ENCODE results near the gene FOXP1.
"Not testable (repeated sequence)": the region's sequence is repeated elsewhere in the genome, so short reads cannot be mapped to it uniquely, and the experiment has no call there.

Gene FOXP1

DNA sequence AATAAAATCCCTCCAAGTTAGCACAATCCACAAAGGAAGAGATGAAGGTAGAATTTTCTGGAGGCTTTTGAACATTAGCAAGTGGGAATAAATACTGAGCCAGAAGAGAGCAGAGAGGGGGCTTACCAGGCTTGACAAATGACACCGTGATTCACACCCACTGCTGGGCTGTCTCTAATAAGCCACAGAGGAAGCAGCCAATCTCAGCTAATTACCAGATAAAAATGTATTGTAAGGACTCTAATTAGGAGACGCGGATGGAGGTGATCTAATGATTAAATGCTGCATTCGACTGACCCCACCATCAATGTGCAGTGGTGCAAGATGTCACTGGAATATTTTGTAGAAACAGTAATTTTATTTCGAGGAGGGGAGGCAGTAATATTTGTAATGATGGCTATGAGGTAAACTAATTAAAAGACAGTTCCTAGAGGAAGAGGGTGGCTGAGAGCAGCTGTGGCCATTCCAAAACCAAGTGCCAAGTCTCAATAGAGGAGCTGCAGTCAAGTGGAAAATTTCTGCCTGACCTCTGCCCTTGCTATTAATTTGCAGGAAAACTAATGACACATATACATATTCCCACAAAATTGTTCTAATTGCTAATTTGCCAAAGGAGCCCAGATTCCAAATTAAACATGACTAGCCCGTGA is 602.2 kb downstream of the FOXP1 start:
- DNase-seq, result no peak

DNA sequence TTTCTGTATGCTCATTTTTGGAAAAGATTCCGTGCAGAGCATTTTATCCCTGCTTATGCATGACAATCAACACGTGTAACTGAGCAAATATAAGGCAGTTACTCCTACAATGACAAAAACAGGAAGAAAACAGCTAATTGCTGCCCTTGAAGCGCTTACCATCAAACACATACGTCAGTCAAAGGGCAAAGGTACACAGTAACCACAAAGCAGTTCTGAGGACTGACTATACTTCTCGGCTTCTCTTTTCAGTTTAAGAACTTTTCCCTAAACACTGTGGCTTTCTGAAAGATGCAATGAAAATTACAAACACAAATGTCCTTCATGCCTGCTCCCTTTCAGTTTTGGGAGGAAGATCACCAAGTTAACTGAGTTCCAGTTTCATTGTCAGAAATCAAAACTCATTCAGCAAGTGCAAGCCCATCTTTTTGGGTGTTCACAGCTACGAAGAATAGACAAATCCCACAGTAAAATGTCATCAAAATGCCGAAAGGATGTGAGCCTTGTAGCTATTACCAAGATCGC is 602.8 kb downstream of the FOXP1 start:
- peak; percentile 34 for DNase-seq

DNA sequence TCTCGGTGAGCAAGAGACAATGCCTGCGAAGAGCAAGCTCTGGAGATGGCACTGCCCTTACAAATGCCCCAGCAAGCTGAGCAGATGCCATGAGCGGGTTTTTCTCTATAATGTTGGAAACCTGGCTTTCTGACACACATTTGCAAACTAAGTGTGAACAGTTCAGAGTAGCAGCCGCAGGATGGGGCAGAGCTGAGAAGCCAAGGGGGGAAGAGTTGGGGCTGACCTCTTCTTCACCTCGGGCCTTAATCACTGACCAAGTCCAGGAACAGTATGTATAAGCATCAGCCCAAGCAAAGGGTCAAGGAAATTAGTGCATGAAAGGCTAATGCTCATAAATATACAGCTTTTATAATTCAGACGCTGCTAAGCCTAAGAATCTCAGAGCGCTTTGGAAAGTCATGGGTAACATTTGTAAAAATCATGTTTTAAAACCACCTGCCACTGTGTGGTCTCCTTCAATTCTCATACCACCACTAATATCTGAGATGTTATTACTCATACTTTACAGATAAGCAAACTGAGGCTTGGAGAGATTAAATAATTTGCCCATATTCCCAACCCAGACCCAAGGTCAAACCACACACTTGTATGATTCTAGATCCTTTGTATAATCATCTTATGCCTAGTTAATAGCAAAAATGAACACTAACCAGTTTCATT is 603.4 kb downstream of the FOXP1 start:
- DNase-seq, result no peak

DNA sequence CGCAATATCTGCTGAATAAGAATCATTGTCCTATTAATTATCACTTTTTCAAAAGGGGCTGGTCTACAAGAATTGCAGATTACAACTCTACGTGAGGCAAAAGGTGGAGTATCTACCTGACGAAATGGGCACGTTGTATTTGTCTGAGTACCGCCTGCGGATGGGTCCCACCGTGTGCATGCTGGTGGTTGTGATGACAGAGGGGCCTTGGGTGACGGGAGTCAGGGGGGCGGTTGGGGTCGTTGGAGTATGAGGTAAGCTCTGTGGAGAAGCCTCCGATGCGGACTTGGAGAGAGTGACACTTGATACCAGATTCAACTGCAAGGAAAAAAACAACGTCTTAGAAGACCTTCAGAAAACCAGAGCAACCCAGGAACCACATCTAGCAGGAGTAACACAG is 605.8 kb downstream of the FOXP1 start:
- no peak for DNase-seq

DNA sequence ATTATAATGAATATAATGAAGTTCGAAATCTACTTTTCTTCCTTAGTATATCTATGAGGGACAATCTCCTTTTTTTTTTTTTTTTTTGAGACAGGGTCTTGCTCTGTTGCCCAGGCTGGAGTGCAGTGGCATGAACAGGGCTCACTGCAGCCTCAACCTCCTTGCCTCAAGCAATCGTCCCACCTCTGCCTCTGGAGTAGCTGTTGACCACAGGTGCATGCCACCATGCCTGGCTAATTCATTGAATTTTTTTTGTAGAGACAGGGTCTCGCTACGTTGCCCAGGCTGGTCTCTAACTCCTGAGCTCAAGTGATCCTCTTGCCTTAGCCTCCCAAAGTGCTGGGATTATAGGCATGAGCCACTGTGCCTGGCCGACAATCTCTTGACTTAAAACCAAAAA is 607.5 kb downstream of the FOXP1 start:
- not testable (repeated sequence) for DNase-seq

DNA sequence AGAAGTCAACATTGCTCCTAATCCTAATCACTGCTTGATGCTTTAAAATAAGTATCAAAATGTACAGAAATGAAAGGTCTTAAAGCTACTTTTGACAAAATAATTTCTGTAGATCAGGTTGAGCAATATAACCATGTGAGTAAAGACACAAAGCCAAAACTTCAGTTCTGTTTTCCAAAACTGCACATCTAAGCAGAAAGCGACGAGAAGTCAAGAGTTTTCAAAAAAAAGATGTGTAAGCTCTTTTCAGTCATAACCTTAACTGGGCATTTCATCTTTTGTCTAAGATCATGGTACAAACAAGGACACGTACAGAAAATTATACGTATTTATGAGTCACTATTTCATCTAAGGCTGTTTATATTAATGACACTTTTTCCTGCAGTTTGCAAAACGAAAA is 608.8 kb downstream of the FOXP1 start:
- peak; percentile 8 for DNase-seq

DNA sequence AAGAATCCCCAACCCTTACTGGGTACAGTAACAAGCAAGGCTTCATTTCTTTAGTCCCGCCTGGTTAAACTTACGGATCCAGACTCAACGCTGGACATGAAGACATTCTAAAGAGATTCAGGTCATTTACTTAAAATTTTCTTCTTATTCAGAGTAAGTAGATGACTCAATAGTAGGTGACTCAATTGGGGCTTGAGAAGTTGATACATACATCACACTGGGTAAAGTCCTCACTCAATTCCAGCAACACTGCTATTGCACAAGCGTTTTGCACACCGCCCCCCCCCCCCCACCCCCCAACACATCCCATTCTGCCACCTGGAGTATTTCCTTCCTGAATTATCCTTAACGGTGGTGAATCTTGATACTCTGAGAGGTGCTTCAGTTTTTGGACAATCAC is 610.0 kb downstream of the FOXP1 start:
- peak; percentile 29 for DNase-seq

DNA sequence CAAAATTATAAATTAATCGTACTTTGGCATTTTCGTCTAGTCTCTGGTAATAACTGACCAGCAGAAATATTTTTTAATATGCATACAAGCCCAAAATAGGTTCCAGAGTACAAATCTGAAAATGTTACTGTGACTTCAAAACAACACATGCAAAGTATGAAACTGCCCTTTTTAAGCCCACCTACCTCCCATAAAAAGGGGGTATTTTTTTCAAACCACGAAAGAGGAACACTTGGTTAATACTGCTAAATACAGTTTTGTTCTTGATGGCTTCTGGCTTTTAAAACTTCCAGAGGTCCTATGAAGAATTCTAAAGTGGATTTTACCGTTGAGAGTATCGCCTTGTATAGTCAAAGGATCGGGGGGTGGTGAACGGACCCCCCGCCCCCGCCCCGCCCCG is 610.7 kb downstream of the FOXP1 start:
- DNase-seq, result no peak

DNA sequence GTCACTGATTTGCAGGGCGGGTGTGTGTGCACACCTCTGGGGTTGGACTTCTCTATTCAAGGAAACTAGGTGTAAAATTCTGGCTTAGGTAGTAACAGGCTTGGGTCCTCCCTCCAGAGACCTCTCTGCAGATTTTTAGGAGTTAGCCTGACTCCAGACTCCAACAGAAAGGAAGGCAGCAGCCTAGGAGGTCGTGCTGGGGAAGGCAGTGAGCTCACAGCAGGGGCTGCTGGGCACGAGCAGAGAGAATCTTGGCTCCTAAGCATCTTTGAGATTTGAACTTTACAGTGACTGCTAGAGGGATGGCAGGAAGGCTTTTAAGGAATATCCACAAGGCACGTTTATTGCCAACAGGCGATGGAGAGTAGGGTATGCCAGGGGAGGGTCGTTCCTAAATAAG is 612.6 kb downstream of the FOXP1 start:
- DNase-seq, result no peak

DNA sequence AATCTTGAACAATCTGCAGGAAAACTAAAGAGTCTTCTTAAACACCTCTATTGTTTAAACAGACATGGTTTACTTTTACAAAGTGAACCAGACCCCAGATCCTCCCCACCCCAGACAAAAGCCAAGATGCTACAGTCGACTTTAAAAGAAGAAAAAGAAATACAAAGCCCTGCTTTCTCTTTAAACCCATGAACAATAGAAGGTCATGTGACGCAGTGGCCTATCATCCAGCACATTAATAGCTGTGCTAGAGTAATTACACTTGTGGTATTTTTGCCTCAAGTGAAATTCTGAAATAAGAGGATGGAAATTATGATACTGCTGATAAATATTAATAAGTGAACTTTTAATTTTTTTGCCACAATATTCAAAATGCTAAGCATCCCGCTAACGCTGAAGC is 613.4 kb downstream of the FOXP1 start:
- no peak for DNase-seq

DNA sequence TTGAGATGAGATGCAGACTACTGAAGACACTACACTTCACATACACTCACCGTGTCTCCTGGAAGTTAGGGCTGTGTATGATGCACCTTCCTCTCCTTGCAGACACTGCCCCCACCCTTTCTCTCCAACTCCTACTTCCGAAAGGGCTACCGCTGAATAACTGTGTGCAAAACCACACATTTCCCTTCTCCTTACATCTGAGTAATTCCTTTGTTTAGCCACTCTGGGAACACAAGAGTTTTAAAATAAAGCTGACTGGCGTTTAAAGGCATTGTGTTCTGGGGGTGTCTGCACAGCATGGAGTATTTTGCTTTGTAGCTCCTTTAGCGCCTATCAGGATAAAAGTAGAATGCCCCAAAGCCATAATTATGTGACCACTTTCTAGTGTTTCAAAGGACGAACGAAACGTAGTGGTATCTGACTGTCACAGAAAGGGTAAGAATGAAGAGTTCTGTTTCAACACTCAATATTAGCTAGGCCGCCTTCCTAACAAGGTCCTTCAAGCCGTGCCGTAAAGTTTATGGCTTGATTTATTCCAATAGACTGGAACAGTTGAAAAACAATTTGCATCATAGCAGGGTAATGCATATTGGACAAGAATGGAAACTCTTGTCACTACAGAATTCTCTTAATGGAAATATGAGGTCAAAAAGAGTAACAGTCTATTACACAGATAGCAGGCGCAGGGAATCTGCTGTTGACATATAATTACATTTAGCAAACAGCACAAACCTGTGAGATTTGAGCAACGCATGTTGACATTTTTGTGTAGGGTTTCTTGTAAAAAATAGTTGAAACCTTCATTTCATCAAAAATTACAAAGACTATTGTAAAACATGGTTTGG is 619.9 kb downstream of the FOXP1 start:
- DNase-seq, result no peak

DNA sequence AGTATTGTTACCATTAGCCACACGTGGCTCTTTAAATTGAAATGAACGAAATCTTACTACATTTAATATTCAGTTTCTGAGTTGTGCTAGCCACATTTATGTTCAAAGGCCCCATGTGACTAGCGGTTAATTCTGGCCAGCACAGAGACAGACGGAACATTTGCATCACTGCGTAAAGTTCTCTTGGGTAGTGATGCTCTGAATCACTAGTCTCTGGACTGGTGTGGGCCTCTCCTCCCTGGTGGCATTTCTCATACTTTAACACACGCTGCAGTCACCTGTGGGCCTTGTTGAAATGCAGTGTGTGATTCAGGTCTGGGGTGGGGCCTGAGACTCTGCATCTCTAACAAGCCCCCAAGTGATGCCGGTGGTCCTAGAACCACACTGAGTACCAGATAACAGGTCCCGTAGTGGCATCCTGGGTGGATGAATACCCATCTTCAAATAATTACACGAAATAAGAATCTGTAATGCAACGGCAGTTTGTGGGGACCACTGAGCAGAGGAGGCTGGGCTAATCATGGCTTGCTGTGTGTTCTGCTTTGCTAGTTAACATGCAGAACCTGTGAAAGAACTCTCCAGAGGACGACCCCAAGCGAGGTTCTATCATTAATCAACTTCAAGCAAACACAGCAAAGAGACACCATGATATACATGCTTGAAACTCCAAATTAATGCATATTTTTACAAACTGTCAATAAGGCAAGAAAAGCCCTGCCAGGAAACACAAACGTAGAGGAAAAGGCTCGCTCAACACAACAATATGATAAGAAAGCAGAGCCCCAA is 623.8 kb downstream of the FOXP1 start:
- no peak for DNase-seq

DNA sequence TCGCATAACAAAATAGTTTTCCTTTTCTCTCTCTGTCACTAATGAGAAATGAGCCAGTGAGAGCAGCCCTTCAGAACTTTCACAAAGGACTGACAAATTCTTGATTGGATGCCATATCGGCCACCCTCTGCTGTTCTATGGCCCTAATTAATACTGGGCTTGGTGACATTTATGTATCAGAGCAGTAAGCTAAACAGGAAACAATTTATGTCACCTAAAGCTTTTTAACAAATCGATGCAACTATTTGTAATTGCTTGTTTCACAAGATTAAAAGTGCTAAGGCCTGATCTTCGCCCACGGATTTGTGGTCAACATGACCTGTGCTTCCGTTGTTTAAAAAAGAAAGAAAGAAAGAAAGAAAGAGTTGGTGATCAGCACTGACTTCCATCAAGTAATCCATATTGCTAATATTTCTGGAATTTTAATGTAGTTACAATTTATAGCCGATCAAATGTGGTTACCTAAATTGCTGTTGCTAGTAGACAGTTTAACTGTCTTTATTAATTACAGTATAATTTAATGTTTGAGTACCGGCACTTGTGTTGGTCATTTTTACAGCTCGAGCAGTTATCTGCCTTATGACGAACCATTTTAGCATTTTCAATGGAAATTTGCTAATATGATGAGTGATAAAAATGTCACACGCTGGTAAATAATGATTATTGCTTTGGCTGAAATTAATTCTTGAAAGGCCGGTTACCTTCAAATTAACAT is 631.3 kb downstream of the FOXP1 start:
- DNase-seq, result no peak

DNA sequence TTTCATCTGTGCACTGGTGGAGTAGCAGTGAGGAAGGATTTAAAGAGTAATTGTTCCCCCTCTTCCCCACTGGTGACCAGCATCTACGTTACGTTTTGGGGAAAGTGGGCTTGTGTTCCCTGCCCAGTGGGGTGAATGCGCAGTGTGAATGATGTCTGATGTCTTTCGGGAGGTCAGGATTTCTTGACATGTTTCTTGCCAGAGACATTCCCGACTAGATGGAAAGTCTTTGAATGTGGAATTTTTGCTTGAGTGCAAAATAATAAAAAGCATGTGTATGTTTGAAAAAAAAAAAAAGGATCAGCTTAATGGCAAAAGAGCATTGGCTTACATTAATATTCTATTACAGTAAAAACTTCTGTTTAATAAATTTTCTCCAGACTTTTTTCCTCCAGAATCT is 632.2 kb downstream of the FOXP1 start:
- DNase-seq, result no peak

DNA sequence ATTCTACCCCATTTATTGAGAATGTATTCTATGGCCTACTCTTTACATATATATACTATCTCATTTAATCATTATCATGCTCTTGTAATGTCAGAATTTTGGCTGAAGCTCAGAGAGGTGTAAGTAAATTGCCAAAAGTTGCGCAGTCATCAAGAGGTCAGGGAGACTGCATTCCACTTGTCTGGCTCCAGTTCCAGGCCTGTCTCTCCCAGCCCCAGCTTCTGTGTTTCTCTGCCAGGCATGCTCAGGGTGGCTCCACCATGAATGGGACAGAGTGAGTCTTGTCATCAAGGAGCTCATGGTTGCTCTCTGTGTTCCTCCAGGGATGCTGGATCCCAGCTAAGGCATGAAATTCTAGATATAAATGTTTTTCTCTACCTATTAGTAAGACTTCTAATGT is 635.9 kb downstream of the FOXP1 start:
- no peak for DNase-seq

DNA sequence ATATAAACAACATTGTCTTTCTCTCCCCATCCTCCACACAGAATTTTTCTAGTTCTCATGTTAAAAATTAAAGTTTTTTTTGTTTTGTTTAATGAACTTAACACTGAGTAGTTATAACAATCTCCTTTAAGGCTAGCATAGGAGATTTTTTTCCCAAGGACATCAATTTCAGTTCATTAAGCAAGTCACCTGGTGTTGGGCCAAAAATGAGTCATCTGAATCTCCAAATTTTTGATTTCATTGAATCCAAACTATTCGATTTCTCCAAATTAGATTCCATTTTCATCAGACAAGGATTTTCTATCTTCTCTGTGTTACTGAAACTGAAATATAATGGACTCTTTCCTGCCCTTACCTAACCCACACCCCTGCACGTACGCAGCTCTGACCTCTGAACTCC is 639.6 kb downstream of the FOXP1 start:
- DNase-seq, result no peak

DNA sequence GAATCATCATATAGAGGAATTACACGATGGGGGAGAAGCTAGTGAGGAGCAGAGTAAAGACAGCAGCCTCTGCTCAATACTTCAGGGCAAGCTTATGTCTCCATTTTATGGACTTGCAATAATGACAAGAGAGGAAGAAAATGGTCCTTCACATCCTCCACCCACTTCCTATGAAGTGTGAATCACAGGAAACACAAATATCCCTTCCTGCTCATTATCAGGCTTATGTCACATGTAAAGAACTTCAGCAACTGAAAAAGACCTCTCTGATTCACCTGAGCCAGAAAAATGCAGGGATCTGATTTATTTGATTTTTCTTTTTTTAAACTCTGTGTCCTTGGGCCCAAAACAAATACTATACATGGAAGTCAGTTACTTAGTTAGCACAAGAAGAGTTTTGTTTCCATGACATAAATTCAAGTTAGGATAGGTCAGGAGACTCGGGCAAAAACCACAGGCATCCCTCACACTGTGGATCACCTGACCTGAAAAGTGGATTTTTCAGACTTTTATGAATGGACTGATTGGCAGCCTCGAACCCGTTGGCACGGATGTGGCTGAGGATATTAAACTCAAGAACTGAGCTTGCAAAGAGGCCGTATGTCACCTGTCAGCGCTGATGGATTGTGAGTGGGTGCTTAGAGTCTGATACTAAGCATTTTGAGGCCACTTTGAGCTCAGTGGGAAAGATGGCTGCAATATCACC is 650.3 kb downstream of the FOXP1 start:
- no peak for DNase-seq

DNA sequence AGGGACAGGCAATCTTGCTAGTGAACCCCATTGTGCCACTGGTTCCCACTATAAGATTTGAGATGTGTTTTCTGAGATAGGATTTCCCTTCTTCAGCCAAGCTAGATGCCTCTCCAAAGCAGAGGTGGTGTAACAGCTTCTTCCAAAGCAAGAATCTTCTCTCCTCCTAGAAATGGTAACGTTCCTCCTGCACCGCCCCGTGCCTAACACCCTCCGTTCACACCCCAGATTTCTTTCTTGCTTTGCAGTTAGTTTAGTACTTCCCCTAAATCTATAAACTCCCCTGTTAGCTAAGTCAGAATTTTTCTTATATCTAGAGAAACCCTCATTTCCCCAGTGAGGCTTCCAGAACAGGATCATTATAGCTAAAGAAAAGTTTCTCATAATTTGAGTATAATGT is 653.5 kb downstream of the FOXP1 start:
- no peak for DNase-seq

DNA sequence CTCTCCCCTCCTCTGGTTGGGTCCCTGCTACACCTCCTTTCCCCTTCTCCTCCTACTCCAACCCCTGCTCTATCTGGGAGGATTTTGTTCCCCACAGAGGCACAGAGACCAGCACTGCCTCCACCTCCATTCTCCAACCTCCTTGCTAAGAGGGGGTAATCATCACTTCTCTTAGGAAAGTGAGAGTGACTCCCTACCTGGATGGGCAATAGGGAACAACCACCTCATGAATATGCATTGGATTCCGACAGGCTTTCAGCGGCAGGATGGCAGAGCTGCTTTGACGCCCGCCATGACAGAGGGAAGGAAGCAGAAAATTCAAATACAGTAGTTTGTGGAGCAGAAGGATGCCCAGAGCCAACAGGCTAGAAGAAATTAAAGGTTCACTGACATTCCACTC is 656.3 kb downstream of the FOXP1 start:
- DNase-seq, result no peak

DNA sequence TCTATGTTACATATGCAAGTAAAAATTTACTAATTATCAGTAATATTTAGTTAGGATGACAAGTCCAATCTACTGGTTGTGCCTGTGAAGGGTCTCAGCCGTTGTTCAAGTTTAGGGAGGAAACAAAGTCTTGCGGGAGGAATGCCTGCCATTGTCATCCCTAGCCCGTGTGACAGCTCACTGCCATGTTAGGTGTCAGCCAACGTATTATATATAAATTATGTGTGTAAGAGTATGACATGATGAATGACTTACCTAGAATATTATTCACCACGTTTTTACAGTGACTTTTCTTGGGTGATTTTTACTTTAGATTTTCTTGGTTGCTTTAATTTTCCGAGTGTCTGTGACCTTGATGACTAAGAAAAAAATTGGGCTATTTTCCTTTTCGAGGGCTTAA is 656.7 kb downstream of the FOXP1 start:
- DNase-seq, result no peak

DNA sequence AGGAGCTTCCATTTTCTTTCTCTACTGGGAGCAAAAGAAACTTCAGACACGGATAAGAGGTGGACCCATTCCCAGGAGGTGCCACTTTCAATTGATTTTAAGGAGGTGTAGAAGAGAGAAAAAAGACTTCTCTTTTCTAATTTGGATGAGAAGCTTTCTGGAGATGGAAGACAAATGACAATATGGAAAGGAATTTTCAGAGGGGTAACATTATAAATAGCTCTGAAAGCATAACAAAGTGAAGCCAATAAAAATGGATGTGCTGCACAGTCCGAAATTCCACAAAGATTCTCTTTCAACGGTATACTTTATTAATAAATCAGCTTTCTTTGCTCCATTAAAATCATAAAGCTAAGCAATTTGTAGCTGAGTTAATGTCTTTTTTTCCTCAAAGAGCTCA is 663.9 kb downstream of the FOXP1 start:
- DNase-seq, result no peak

DNA sequence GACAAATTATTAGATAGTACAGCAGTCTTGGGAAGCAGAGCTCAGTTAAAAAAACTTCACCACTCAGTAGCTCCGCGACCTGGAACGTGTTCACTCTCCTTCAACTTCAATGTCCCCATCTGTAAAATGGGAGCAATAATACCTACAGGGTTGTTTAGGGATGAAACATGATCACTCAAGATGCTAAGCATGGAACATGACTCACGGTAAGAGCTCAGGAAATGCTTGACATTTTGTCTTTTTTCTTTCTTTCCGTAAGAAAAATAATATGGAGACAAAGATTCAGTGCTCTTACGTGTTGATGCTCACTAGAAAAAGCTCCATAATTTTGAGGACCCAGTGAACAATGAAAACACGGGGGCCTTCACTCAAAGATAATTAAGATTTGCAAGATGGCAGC is 664.4 kb downstream of the FOXP1 start:
- DNase-seq, result no peak

All from activated CD4-positive, alpha-beta T cell treated with anti-CD3 and anti-CD28 coated beads, Interleukin-10, Interleukin-2, amounts not matched to agents 100 ng/mL and 50 ng/mL, durations not matched to agents 16 hours and 8 hours (primary cell).